HepG2 (cell line): ENCODE measurements around the gene PLEKHH3. TPM values are rescaled to one million over a fixed set of nuclear protein-coding genes. Genes with fewer than 3 reads are reported as not detected.

Experiments
- ARNTL ChIP-seq: sonication (generic); formaldehyde crosslinking; IDR thresholded peaks from 2 replicates; pipeline ENCODE4 v1.4.0; 2020; ENCODE audit warnings: mild to moderate bottlenecking, missing genetic modification reagents
- CENPT ChIP-seq: sonication (generic); formaldehyde crosslinking; IDR thresholded peaks from 2 replicates; pipeline ENCODE4 v1.8.0; 2022; ENCODE audit warnings: low read depth, mild to moderate bottlenecking, moderate library complexity, missing genetic modification reagents
- CREB1 ChIP-seq, 2 experiments: fragments of 450-650 bp in 1 of 2; IDR thresholded peaks; 2 replicates each; pipeline ENCODE4 v1.6.1; 2016 to 2017; ENCODE audit warnings: control low read depth in 1 of 2, mild to moderate bottlenecking in 1 of 2, missing compliant biosample characterization in 1 of 2, missing genetic modification characterization in 1 of 2
- CREM ChIP-seq, 2 experiments: sonication (generic) in 1 of 2; formaldehyde crosslinking in 1 of 2; IDR thresholded peaks; 2 replicates each; pipeline versions ENCODE4 v1.4.0 to v1.6.1; 2016 to 2020; ENCODE audit warnings: antibody characterized with exemption in 1 of 2, mild to moderate bottlenecking in 1 of 2, missing genetic modification reagents in 1 of 2
- GATAD1 ChIP-seq: IDR thresholded peaks from 2 replicates; pipeline ENCODE4 v1.6.1; 2016; ENCODE audit warnings: missing genetic modification reagents, missing compliant biosample characterization
- KDM6A ChIP-seq: IDR thresholded peaks from 2 replicates; pipeline ENCODE4 v1.6.1; 2016; ENCODE audit warnings: low read depth
- NFE2L1 ChIP-seq: sonication (generic); formaldehyde crosslinking; IDR thresholded peaks from 2 replicates; pipeline ENCODE4 v1.4.0; 2020; ENCODE audit warnings: missing genetic modification reagents, mild to moderate bottlenecking, borderline replicate concordance
- SALL2 ChIP-seq: sonication (generic); formaldehyde crosslinking; IDR thresholded peaks from 2 replicates; pipeline ENCODE4 v1.8.1; 2023; ENCODE audit warnings: mild to moderate bottlenecking, missing genetic modification reagents, inconsistent platforms
- TBL1XR1 ChIP-seq: fragments of 150-350 bp; IDR thresholded peaks from 2 replicates; pipeline ENCODE4 v1.6.1; 2014; ENCODE audit warnings: borderline replicate concordance, low read length; ENCODE audit not compliant: partially characterized antibody
- ZBTB7B ChIP-seq: sonication (generic); formaldehyde crosslinking; IDR thresholded peaks from 2 replicates; pipeline ENCODE4 v1.4.0; 2020; ENCODE audit warnings: missing genetic modification reagents
- ZFP36L1 ChIP-seq: sonication (generic); formaldehyde crosslinking; IDR thresholded peaks from 2 replicates; pipeline ENCODE4 v1.8.0; 2022; ENCODE audit warnings: mild to moderate bottlenecking, missing genetic modification reagents, moderate library complexity
- ZKSCAN8 ChIP-seq: IDR thresholded peaks from 2 replicates; pipeline ENCODE4 v1.6.1; 2016; ENCODE audit warnings: borderline replicate concordance, missing genetic modification reagents, missing compliant biosample characterization
- ZNF136 ChIP-seq: sonication (generic); formaldehyde crosslinking; IDR thresholded peaks from 2 replicates; pipeline ENCODE4 v1.8.1; 2022; ENCODE audit warnings: low read depth, mild to moderate bottlenecking, moderate library complexity, missing genetic modification reagents
- ZNF30 ChIP-seq: sonication (generic); formaldehyde crosslinking; IDR thresholded peaks from 2 replicates; pipeline ENCODE4 v1.5.0; 2020; ENCODE audit warnings: mild to moderate bottlenecking, missing genetic modification reagents
- ZNF619 ChIP-seq: sonication (generic); formaldehyde crosslinking; IDR thresholded peaks from 2 replicates; pipeline ENCODE4 v1.4.0; 2020; ENCODE audit warnings: mild to moderate bottlenecking, missing genetic modification reagents
- polyA plus RNA-seq, 8 experiments: library from polyadenylated mRNA; depleted of rRNA in 3 of 8; stranded (reverse) in 7 of 8; unstranded in 1 of 8; fragments of >200 nt; fragmentation: Illumina TruSeq in 4 of 8; extraction: Trizol in 4 of 8; gene quantifications; 2 replicates each; pipeline versions ENCODE4 v1.2.1 to v1.2.3, GENCODE V29; 2011 to 2016; ENCODE audit warnings: low read depth in 4 of 8, missing spikeins in 1 of 8, mixed read lengths in 1 of 8; ENCODE audit not compliant: insufficient read depth in 1 of 8
- total RNA-seq, 5 experiments: library from RNA; depleted of rRNA; stranded (reverse); fragments of >200 nt; fragmentation: Illumina TruSeq; extraction: Trizol; gene quantifications; 2 replicates each; pipeline ENCODE4 v1.2.3, GENCODE V29; 2016; ENCODE audit warnings: low read depth in 1 of 5
- TF ChIP-seq, protein P1 (sequence below): IDR thresholded peaks from 2 replicates; pipeline ENCODE4 v1.6.1; 2016; ENCODE audit warnings: low read depth, missing genetic modification reagents, missing compliant biosample characterization
- TF ChIP-seq, protein P2 (sequence below): sonication (generic); formaldehyde crosslinking; IDR thresholded peaks from 2 replicates; pipeline ENCODE4 v1.4.0; 2020; ENCODE audit warnings: low read depth, missing genetic modification reagents
- TF ChIP-seq, protein P3 (sequence below): sonication (generic); formaldehyde crosslinking; IDR thresholded peaks from 2 replicates; pipeline ENCODE4 v1.5.0; 2020; ENCODE audit warnings: missing genetic modification reagents

The PLEKHH3 gene
- total and polyA plus RNA-seq, 2 of the 13 experiments (the other 11 are each of a cell fraction or from before 2014, with no cell fraction given) = 6.0 to 19.9 TPM

DNA sequence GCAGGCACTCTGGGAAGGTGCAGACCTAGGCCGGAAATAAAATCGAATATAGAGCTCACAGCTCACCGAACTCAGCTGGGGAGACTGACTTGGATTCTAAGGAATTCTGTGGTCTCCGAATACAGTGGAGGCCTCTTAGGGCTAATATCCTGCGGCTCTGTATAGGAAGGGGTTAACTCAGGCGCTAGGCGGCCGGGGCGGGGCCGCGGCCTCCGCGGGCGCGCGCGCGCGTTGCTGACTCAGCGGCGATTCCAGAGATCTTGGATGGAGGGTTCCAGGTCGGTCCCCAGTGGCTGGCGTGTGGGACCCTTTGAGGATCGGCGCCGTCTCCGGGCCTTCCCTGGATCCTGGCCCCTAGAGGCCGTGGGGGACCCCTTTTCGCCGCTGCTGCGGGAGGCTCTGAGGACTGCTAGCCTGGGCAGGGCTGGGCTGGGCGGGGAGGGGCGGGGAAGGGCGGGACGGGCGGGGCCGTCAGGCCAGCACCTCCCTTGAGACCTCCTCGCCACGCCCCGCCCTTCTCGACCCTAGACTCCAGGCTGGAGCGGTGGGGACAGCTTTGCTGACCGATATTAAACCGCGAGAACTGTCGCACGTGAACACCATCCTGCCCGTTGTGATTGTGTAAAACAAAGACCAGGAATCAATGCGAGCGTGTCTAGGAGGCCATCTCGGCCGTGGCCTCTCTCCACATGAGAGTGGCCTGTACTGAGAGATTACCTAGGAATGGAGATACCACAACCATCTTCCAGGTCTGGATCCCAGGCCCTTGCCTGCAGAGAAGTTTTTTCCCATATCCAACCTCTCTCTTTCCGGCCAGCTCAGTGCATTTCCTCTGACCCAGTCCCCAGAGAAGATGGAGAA lies 1.4 kb upstream of the PLEKHH3 start (continued):
- TF ChIP-seq, protein P1, sequence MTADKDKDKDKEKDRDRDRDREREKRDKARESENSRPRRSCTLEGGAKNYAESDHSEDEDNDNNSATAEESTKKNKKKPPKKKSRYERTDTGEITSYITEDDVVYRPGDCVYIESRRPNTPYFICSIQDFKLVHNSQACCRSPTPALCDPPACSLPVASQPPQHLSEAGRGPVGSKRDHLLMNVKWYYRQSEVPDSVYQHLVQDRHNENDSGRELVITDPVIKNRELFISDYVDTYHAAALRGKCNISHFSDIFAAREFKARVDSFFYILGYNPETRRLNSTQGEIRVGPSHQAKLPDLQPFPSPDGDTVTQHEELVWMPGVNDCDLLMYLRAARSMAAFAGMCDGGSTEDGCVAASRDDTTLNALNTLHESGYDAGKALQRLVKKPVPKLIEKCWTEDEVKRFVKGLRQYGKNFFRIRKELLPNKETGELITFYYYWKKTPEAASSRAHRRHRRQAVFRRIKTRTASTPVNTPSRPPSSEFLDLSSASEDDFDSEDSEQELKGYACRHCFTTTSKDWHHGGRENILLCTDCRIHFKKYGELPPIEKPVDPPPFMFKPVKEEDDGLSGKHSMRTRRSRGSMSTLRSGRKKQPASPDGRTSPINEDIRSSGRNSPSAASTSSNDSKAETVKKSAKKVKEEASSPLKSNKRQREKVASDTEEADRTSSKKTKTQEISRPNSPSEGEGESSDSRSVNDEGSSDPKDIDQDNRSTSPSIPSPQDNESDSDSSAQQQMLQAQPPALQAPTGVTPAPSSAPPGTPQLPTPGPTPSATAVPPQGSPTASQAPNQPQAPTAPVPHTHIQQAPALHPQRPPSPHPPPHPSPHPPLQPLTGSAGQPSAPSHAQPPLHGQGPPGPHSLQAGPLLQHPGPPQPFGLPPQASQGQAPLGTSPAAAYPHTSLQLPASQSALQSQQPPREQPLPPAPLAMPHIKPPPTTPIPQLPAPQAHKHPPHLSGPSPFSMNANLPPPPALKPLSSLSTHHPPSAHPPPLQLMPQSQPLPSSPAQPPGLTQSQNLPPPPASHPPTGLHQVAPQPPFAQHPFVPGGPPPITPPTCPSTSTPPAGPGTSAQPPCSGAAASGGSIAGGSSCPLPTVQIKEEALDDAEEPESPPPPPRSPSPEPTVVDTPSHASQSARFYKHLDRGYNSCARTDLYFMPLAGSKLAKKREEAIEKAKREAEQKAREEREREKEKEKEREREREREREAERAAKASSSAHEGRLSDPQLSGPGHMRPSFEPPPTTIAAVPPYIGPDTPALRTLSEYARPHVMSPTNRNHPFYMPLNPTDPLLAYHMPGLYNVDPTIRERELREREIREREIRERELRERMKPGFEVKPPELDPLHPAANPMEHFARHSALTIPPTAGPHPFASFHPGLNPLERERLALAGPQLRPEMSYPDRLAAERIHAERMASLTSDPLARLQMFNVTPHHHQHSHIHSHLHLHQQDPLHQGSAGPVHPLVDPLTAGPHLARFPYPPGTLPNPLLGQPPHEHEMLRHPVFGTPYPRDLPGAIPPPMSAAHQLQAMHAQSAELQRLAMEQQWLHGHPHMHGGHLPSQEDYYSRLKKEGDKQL (CRISPR knock-in tag) = peak; percentile 52
- TF ChIP-seq CREM (IDR thresholded peaks at IDR 0.05) = peak; percentile 42; the same call in 1 of the 2 replicates
- TF ChIP-seq CREM (CRISPR knock-in tag; IDR thresholded peaks at IDR 0.05) = no peak
- TF ChIP-seq TBL1XR1 = no peak
- TF ChIP-seq ZNF30 (CRISPR knock-in tag) = no peak
- 0 out of 2 replicates have a peak, but pooled peaks have one; percentile 68 for TF ChIP-seq NFE2L1
- TF ChIP-seq ZFP36L1 = peak; percentile 34; the same call in 1 of the 2 replicates
- TF ChIP-seq ZNF136 (CRISPR knock-in tag) = no peak
- no peak for TF ChIP-seq ZNF619 (CRISPR knock-in tag)
- no peak for TF ChIP-seq CENPT (CRISPR knock-in tag)
- peak; percentile 90; the same call in 1 of the 2 replicates for TF ChIP-seq SALL2 (CRISPR knock-in tag)
- TF ChIP-seq ARNTL (CRISPR knock-in tag) = peak; percentile 73
- TF ChIP-seq CREB1 (IDR thresholded peaks at IDR 0.05) = peak; percentile 12; the same call in 1 of the 2 replicates
- peak; percentile 43; the same call in 1 of the 2 replicates for TF ChIP-seq CREB1 (CRISPR knock-in tag; IDR thresholded peaks at IDR 0.05)
- peak; percentile 79 for TF ChIP-seq ZKSCAN8 (CRISPR knock-in tag)
- TF ChIP-seq ZBTB7B (CRISPR knock-in tag) = no peak; the same call in 1 of the 2 replicates
- TF ChIP-seq KDM6A (CRISPR knock-in tag) = no peak
- peak; percentile 74 for TF ChIP-seq GATAD1 (CRISPR knock-in tag)
- TF ChIP-seq, protein P2, sequence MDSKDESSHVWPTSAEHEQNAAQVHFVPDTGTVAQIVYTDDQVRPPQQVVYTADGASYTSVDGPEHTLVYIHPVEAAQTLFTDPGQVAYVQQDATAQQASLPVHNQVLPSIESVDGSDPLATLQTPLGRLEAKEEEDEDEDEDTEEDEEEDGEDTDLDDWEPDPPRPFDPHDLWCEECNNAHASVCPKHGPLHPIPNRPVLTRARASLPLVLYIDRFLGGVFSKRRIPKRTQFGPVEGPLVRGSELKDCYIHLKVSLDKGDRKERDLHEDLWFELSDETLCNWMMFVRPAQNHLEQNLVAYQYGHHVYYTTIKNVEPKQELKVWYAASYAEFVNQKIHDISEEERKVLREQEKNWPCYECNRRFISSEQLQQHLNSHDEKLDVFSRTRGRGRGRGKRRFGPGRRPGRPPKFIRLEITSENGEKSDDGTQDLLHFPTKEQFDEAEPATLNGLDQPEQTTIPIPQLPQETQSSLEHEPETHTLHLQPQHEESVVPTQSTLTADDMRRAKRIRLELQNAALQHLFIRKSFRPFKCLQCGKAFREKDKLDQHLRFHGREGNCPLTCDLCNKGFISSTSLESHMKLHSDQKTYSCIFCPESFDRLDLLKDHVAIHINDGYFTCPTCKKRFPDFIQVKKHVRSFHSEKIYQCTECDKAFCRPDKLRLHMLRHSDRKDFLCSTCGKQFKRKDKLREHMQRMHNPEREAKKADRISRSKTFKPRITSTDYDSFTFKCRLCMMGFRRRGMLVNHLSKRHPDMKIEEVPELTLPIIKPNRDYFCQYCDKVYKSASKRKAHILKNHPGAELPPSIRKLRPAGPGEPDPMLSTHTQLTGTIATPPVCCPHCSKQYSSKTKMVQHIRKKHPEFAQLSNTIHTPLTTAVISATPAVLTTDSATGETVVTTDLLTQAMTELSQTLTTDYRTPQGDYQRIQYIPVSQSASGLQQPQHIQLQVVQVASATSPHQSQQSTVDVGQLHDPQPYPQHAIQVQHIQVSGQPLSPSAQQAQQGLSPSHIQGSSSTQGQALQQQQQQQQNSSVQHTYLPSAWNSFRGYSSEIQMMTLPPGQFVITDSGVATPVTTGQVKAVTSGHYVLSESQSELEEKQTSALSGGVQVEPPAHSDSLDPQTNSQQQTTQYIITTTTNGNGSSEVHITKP = peak; percentile 56; the same call in 1 of the 2 replicates
- TF ChIP-seq, protein P3, sequence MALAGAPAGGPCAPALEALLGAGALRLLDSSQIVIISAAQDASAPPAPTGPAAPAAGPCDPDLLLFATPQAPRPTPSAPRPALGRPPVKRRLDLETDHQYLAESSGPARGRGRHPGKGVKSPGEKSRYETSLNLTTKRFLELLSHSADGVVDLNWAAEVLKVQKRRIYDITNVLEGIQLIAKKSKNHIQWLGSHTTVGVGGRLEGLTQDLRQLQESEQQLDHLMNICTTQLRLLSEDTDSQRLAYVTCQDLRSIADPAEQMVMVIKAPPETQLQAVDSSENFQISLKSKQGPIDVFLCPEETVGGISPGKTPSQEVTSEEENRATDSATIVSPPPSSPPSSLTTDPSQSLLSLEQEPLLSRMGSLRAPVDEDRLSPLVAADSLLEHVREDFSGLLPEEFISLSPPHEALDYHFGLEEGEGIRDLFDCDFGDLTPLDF (CRISPR knock-in tag) = peak; percentile 83
